HS-27A (cell line): ENCODE results near the gene LAMA5.

Source experiments
- DNase-seq: peaks from one replicate; pipeline ENCODE4 v3.0.0-alpha.2; 2012; ENCODE audit warnings: low read depth, missing footprints

The LAMA5 gene

GRCh38 chr20:62372042-62372993 is 5.2 kb upstream of the LAMA5 start:
- no peak for DNase-seq

- DNase-seq = no peak
Measured at GRCh38 chr20:62371588-62372041, 4.5 kb upstream of the LAMA5 start.

GRCh38 chr20:62370807-62371587 is 3.9 kb upstream of the LAMA5 start:
- no peak for DNase-seq

GRCh38 chr20:62370115-62370806 is 3.1 kb upstream of the LAMA5 start:
- peak; percentile 72 for DNase-seq

- no peak for DNase-seq
Measured at GRCh38 chr20:62369815-62370114, 2.7 kb upstream of the LAMA5 start.

- no peak for DNase-seq
Measured at GRCh38 chr20:62368976-62369814, 2.1 kb upstream of the LAMA5 start.

- DNase-seq = no peak
Measured at GRCh38 chr20:62368392-62368975, 1.4 kb upstream of the LAMA5 start.

- no peak for DNase-seq
Measured at GRCh38 chr20:62367633-62368391, 700 bp upstream of the LAMA5 start.

- no peak for DNase-seq
Measured at GRCh38 chr20:62366370-62367135, 559 bp downstream of the LAMA5 start.

GRCh38 chr20:62365814-62366369 is 1.2 kb downstream of the LAMA5 start:
- DNase-seq = no peak

- no peak for DNase-seq
Measured at GRCh38 chr20:62364911-62365736, 2.0 kb downstream of the LAMA5 start.

- DNase-seq = no peak
Measured at GRCh38 chr20:62363920-62364851, 2.9 kb downstream of the LAMA5 start.

- DNase-seq = no peak
Measured at GRCh38 chr20:62362991-62363919, 3.9 kb downstream of the LAMA5 start.

- DNase-seq = no peak
Measured at GRCh38 chr20:62362590-62362940, 4.5 kb downstream of the LAMA5 start.

GRCh38 chr20:62361799-62362589 is 5.1 kb downstream of the LAMA5 start:
- DNase-seq = no peak
